Amniotic stem cell (primary cell): ENCODE measurements around the gene PELI2.
"Not testable (repeated sequence)": the region's sequence is repeated elsewhere in the genome, so short reads cannot be mapped to it uniquely, and the experiment has no call there.

ENCODE experiments used
- DNase-seq: peaks from one replicate; lab custom pipeline; 2025; lab: John Stamatoyannopoulos, UW

The PELI2 gene

GRCh38 chr14:56143025-56143424 lies 24.8 kb downstream of the PELI2 start:
- DNase-seq = no peak

- DNase-seq = no peak
Observed at GRCh38 chr14:56144176-56144575, 26.0 kb downstream of the PELI2 start.

GRCh38 chr14:56145181-56145769 lies 27.1 kb downstream of the PELI2 start:
- no peak for DNase-seq

- no peak for DNase-seq
Observed at GRCh38 chr14:56145965-56146364, 27.8 kb downstream of the PELI2 start.

GRCh38 chr14:56147449-56147848 lies 29.2 kb downstream of the PELI2 start:
- no peak for DNase-seq

- DNase-seq = no peak
Observed at GRCh38 chr14:56147986-56148901, 30.0 kb downstream of the PELI2 start.

- DNase-seq = no peak
Observed at GRCh38 chr14:56149151-56149550, 30.9 kb downstream of the PELI2 start.

GRCh38 chr14:56149995-56150394 lies 31.8 kb downstream of the PELI2 start:
- no peak for DNase-seq

GRCh38 chr14:56150645-56151345 lies 32.6 kb downstream of the PELI2 start:
- DNase-seq = no peak

GRCh38 chr14:56152221-56152620 lies 34.0 kb downstream of the PELI2 start:
- no peak for DNase-seq

- DNase-seq = no peak
Observed at GRCh38 chr14:56153267-56153666, 35.1 kb downstream of the PELI2 start.

GRCh38 chr14:56154321-56154720 lies 36.1 kb downstream of the PELI2 start:
- no peak for DNase-seq

GRCh38 chr14:56156096-56156495 lies 37.9 kb downstream of the PELI2 start:
- no peak for DNase-seq

- no peak for DNase-seq
Observed at GRCh38 chr14:56159066-56159465, 40.9 kb downstream of the PELI2 start.

- no peak for DNase-seq
Observed at GRCh38 chr14:56160088-56160487, 41.9 kb downstream of the PELI2 start.

GRCh38 chr14:56161658-56162057 lies 43.4 kb downstream of the PELI2 start:
- no peak for DNase-seq

- no peak for DNase-seq
Observed at GRCh38 chr14:56162476-56162875, 44.3 kb downstream of the PELI2 start.

- DNase-seq = not testable (repeated sequence)
Observed at GRCh38 chr14:56166579-56166978, 48.4 kb downstream of the PELI2 start.

GRCh38 chr14:56168007-56168616 lies 49.9 kb downstream of the PELI2 start:
- DNase-seq = no peak

- DNase-seq = no peak
Observed at GRCh38 chr14:56170028-56170427, 51.8 kb downstream of the PELI2 start.

- no peak for DNase-seq
Observed at GRCh38 chr14:56170877-56171422, 52.7 kb downstream of the PELI2 start.

- no peak for DNase-seq
Observed at GRCh38 chr14:56172074-56172473, 53.9 kb downstream of the PELI2 start.
